Breast epithelium (tissue), 3 donors: ENCODE data around the gene ODAD3.

Source experiments
- POLR2A ChIP-seq: fragments of 450-650 bp; IDR thresholded peaks from one replicate; pipeline ENCODE4 v1.6.1; 2016; ENCODE audit warnings: antibody characterized with exemption, mild to moderate bottlenecking, moderate library complexity
- POLR2AphosphoS5 ChIP-seq, 3 donors: sonication (generic); formaldehyde crosslinking; IDR thresholded peaks; one replicate each; pipeline ENCODE4 v1.6.1; 2017; ENCODE audit warnings: antibody characterized with exemption in 3 of 3
- TF ChIP-seq, protein P1 (sequence below), 3 donors: fragments of 450-650 bp; IDR thresholded peaks; one replicate each; pipeline ENCODE4 v1.5.1; 2016 to 2017; ENCODE audit warnings: antibody characterized with exemption in 3 of 3, mild to moderate bottlenecking in 3 of 3, moderate library complexity in 3 of 3

DNA sequence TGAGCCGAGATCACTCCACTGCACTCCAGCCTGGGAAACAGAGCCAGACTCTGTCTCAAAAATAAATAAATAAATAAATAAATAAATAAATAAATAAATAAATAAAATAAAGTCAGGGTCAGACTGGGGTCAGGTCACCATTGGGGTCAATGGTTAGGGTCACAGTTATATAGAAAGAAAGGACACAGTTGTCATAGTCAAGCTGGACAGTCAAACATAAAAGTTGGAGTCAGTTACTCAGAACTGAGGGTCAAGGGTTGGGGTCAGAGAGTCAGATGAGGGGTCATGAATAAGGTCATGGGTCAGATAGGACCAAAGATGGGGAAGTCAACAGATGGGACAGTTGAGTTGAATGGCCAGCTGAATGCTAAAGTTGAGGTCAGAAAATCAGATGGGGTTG lies 34.1 kb downstream of the ODAD3 start:
- TF ChIP-seq, protein P1, sequence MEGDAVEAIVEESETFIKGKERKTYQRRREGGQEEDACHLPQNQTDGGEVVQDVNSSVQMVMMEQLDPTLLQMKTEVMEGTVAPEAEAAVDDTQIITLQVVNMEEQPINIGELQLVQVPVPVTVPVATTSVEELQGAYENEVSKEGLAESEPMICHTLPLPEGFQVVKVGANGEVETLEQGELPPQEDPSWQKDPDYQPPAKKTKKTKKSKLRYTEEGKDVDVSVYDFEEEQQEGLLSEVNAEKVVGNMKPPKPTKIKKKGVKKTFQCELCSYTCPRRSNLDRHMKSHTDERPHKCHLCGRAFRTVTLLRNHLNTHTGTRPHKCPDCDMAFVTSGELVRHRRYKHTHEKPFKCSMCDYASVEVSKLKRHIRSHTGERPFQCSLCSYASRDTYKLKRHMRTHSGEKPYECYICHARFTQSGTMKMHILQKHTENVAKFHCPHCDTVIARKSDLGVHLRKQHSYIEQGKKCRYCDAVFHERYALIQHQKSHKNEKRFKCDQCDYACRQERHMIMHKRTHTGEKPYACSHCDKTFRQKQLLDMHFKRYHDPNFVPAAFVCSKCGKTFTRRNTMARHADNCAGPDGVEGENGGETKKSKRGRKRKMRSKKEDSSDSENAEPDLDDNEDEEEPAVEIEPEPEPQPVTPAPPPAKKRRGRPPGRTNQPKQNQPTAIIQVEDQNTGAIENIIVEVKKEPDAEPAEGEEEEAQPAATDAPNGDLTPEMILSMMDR (IDR thresholded peaks at IDR 0.05), result no peak
- TF ChIP-seq POLR2A, result no peak
- no peak for TF ChIP-seq POLR2AphosphoS5 (IDR thresholded peaks at IDR 0.05)
